ENCODE results near the gene SVEP1. TPM values are rescaled to one million over a fixed set of nuclear protein-coding genes. Genes with fewer than 3 reads are reported as not detected.

Gene SVEP1
- total RNA-seq, 1 experiment from 2014 or later: 0.45 TPM

DNA sequence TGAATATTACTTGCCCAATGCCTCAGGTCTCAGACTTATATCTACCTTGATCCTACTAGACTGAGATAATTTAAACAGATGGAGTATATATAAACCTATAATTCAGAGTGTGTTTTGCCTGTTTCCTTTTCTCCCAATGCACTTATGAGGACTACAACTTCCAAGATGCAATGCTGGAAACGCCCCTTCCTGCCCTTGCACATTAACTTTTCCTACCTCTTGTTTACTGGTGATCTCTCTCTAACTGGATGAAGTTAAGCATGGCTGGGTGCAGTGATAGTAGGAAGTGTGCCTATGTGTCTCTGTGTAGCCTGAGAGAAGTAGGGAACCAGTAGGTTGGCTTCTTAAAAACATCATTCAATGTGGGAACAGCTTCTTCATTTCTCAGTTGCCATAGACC is 115.2 kb downstream of the SVEP1 start:
- no TSS peak for BruUV-seq (replicated peaks)
- Histone ChIP-seq H3K36me3 (ENCODE audit: insufficient read depth, low read length, poor library complexity, severe bottlenecking) (no peaks in the 10 kb centered on the region), H3K27ac (ENCODE audit: low read depth, low read length, poor library complexity, severe bottlenecking) (no peak overlapping the region), H3K4me1 (ENCODE audit: insufficient read depth, low read length, poor library complexity, severe bottlenecking) (no peaks in the 10 kb centered on the region), H3K27me3 (replicated peaks; ENCODE audit: insufficient read depth, low read depth, low read length, poor library complexity) (no peaks in the 10 kb centered on the region), H3K4me3 (ENCODE audit: low read depth, low read length, poor library complexity, severe bottlenecking) (no peak overlapping the region), H3K9me3 (ENCODE audit: low read depth, low read length, poor library complexity, severe bottlenecking) (no peaks in the 10 kb centered on the region)
- CTCF ChIA-PET: no interaction called here
- intact Hi-C loops (cut with micrococcal nuclease; ENCODE audit: unreplicated experiment): no loop called here
- POLR2A ChIA-PET (ENCODE audit: low non-redundant PET): no interaction called here
- no peak for TF ChIP-seq EZH2 (IDR thresholded peaks at IDR 0.05; ENCODE audit: borderline replicate concordance, low read depth, low read length, poor library complexity, severe bottlenecking)
- TF ChIP-seq, protein P1, sequence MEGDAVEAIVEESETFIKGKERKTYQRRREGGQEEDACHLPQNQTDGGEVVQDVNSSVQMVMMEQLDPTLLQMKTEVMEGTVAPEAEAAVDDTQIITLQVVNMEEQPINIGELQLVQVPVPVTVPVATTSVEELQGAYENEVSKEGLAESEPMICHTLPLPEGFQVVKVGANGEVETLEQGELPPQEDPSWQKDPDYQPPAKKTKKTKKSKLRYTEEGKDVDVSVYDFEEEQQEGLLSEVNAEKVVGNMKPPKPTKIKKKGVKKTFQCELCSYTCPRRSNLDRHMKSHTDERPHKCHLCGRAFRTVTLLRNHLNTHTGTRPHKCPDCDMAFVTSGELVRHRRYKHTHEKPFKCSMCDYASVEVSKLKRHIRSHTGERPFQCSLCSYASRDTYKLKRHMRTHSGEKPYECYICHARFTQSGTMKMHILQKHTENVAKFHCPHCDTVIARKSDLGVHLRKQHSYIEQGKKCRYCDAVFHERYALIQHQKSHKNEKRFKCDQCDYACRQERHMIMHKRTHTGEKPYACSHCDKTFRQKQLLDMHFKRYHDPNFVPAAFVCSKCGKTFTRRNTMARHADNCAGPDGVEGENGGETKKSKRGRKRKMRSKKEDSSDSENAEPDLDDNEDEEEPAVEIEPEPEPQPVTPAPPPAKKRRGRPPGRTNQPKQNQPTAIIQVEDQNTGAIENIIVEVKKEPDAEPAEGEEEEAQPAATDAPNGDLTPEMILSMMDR (conservative IDR thresholded peaks at IDR 0.05; ENCODE audit: low read depth, low read length): no peak
- peak; percentile 3 for DNase-seq (ENCODE audit: low spot score)

DNA sequence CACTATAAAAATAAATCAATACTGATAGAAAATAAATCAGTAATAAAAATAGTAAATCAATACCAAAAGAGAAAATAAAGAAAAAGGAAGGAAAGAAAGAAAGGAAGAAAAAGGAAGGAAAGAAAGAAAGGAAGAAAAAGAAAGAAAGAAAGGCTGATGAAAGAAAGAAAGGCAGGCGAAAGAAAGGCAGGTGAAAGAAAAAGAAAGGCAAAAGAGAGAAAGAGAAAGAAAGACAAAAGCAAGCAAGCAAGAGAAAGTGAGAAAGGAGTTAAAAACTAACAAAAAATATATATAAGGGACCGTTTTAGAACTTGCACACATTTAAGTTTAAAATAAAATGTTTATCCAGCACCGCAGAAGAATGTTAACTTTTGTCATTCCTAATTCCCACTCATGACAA is 116.0 kb downstream of the SVEP1 start:
- CTCF ChIA-PET: no interaction called here
- POLR2A ChIA-PET (ENCODE audit: low non-redundant PET): no interaction called here
- H3K36me3 ChIP-seq (ENCODE audit: insufficient read depth, low read length, poor library complexity, severe bottlenecking): no peaks in the 10 kb centered on the region

DNA sequence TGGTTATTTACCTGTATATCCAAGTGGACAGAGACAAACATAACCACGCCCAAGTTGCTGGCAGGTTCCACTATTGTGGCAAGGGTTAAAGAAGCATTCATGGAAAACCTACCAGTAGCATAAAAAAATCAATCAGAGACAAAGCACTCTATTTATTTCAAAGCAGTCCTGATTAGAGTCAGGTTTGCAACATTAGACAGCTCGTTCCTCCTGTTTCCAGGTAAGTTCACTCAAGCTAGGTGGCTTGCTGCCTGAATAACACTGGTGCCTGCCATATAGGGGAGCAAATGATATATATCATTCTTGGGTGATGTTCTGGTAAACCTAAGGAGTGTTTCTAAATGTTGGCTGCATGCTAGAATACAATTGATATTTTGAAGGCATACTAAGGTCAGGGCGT is 122.3 kb downstream of the SVEP1 start:
- ChIA-PET POLR2A (ENCODE audit: low non-redundant PET) (no interaction called here), CTCF (no interaction called here)
- no peaks in the 10 kb centered on the region for H3K27me3 ChIP-seq (replicated peaks; ENCODE audit: insufficient read depth, low read depth, low read length, poor library complexity)
- H3K4me1 ChIP-seq (ENCODE audit: insufficient read depth, low read length, poor library complexity, severe bottlenecking): no peaks in the 10 kb centered on the region
- H3K36me3 ChIP-seq (ENCODE audit: insufficient read depth, low read length, poor library complexity, severe bottlenecking): no peaks in the 10 kb centered on the region
- TF ChIP-seq, protein P1 (conservative IDR thresholded peaks at IDR 0.05; ENCODE audit: low read depth, low read length): no peak
- TF ChIP-seq EZH2 (IDR thresholded peaks at IDR 0.05; ENCODE audit: borderline replicate concordance, low read depth, low read length, poor library complexity, severe bottlenecking): no peak
- no peak overlapping the region for H3K27ac ChIP-seq (ENCODE audit: low read depth, low read length, poor library complexity, severe bottlenecking)
- no peak overlapping the region for H3K4me3 ChIP-seq (ENCODE audit: low read depth, low read length, poor library complexity, severe bottlenecking)
- DNase-seq (ENCODE audit: low spot score): no peak
- intact Hi-C loops (cut with micrococcal nuclease; ENCODE audit: unreplicated experiment): loop anchor here (10.0 kb wide), 1 partner anchor 128 kb away; no protein-coding TSS in a partner anchor
- no peaks in the 10 kb centered on the region for H3K9me3 ChIP-seq (ENCODE audit: low read depth, low read length, poor library complexity, severe bottlenecking)
- BruUV-seq (replicated peaks): no TSS peak

More for the DNA sequence above, 116.0 kb downstream of the SVEP1 start:
- no peaks in the 10 kb centered on the region for H3K9me3 ChIP-seq (ENCODE audit: low read depth, low read length, poor library complexity, severe bottlenecking)
- no peak overlapping the region for H3K27ac ChIP-seq (ENCODE audit: low read depth, low read length, poor library complexity, severe bottlenecking)
- DNase-seq (ENCODE audit: low spot score): no peak
- no TSS peak for BruUV-seq (replicated peaks)
- no peak overlapping the region for H3K4me3 ChIP-seq (ENCODE audit: low read depth, low read length, poor library complexity, severe bottlenecking)
- intact Hi-C loops (cut with micrococcal nuclease; ENCODE audit: unreplicated experiment): no loop called here
- H3K27me3 ChIP-seq (replicated peaks; ENCODE audit: insufficient read depth, low read depth, low read length, poor library complexity): no peaks in the 10 kb centered on the region
- no peaks in the 10 kb centered on the region for H3K4me1 ChIP-seq (ENCODE audit: insufficient read depth, low read length, poor library complexity, severe bottlenecking)
- TF ChIP-seq, protein P1 (conservative IDR thresholded peaks at IDR 0.05; ENCODE audit: low read depth, low read length): no peak
- TF ChIP-seq EZH2 (IDR thresholded peaks at IDR 0.05; ENCODE audit: borderline replicate concordance, low read depth, low read length, poor library complexity, severe bottlenecking): no peak

All from A673 (cell line).